GM12878 (cell line): ENCODE measurements around the gene TOMM40. TPM values are rescaled to one million over a fixed set of nuclear protein-coding genes. Genes with fewer than 3 reads are reported as not detected.

Experiments used
- ASH2L ChIP-seq: fragments of 300-600, 200-600 bp; sonication (generic); IDR thresholded peaks from 2 replicates; pipeline ENCODE4 v1.6.1; 2017; ENCODE audit warnings: low read depth, mild to moderate bottlenecking, borderline replicate concordance
- BMI1 ChIP-seq: fragments of 450-650 bp; IDR thresholded peaks from 2 replicates; pipeline ENCODE4 v1.6.1; 2016; ENCODE audit warnings: mild to moderate bottlenecking, moderate library complexity, borderline replicate concordance
- CEBPB ChIP-seq, 2 experiments: fragments of 150-350 bp in 1 of 2; IDR thresholded peaks; 2 replicates each; pipeline ENCODE4 v1.6.1; 2012 to 2014; ENCODE audit warnings: low read depth in 2 of 2, low read length in 2 of 2, borderline replicate concordance in 1 of 2, inconsistent platforms in 1 of 2
- CREB1 ChIP-seq: IDR thresholded peaks from 2 replicates; pipeline ENCODE4 v1.6.1; 2012; ENCODE audit warnings: low read depth, mild to moderate bottlenecking, inconsistent platforms
- HDGF ChIP-seq: fragments of 450-650 bp; IDR thresholded peaks from 2 replicates; pipeline ENCODE4 v1.6.1; 2016; ENCODE audit warnings: antibody characterized with exemption
- IKZF2 ChIP-seq, 2 experiments: fragments of 450-650 bp; IDR thresholded peaks; 2 replicates each; pipeline ENCODE4 v1.6.1; 2017; ENCODE audit warnings: mild to moderate bottlenecking in 2 of 2, moderate library complexity in 2 of 2
- KAT2A ChIP-seq: conservative IDR thresholded peaks from 2 replicates; pipeline ENCODE4 v1.6.1; 2011; ENCODE audit warnings: low read depth, low read length; ENCODE audit not compliant: control insufficient read depth
- LARP7 ChIP-seq: fragments of 450-650 bp; IDR thresholded peaks from 2 replicates; pipeline ENCODE4 v1.6.1; 2017; ENCODE audit warnings: mild to moderate bottlenecking
- NFIC ChIP-seq: IDR thresholded peaks from 2 replicates; pipeline ENCODE4 v1.6.1; 2012; ENCODE audit warnings: low read depth, mild to moderate bottlenecking, inconsistent platforms, low read length, moderate library complexity
- SMC3 ChIP-seq: IDR thresholded peaks from 2 replicates; pipeline ENCODE4 v1.6.1; 2011; ENCODE audit warnings: low read length, improper control_type of control experiment, borderline replicate concordance
- SREBF2 ChIP-seq: IDR thresholded peaks from 2 replicates; pipeline ENCODE4 v1.6.1; 2012; ENCODE audit warnings: mild to moderate bottlenecking, low read length
- TCF12 ChIP-seq: IDR thresholded peaks from 2 replicates; pipeline ENCODE4 v1.6.1; 2011; ENCODE audit warnings: low read depth, mild to moderate bottlenecking, low read length
- ZBED1 ChIP-seq: IDR thresholded peaks from 2 replicates; pipeline ENCODE4 v1.6.1; 2016; ENCODE audit warnings: borderline replicate concordance
- ZNF207 ChIP-seq: fragments of 450-650 bp; IDR thresholded peaks from 2 replicates; pipeline ENCODE4 v1.6.1; 2014; ENCODE audit warnings: antibody characterized with exemption, mild to moderate bottlenecking, borderline replicate concordance
- ZNF24 ChIP-seq: fragments of 450-650 bp; IDR thresholded peaks from 2 replicates; pipeline ENCODE4 v1.6.1; 2017; ENCODE audit warnings: antibody characterized with exemption, mild to moderate bottlenecking
- polyA plus RNA-seq, 11 experiments: library from polyadenylated mRNA; depleted of rRNA in 4 of 11; unstranded in 6 of 11; stranded (reverse) in 5 of 11; fragments of >200 nt; fragmentation: Nextera tagmentation in 4 of 11; fragmentation: Illumina TruSeq in 1 of 11; extraction: Ambion mirVana in 4 of 11; extraction: Trizol in 1 of 11; gene quantifications; 1 replicate in 1 of 11; 2 replicates in 10 of 11; pipeline versions ENCODE4 v1.2.1 to v1.2.3, GENCODE V29; 2011 to 2016; ENCODE audit warnings: inconsistent platforms in 2 of 11, missing spikeins in 2 of 11, low read depth in 1 of 11
- total RNA-seq, 4 experiments: library from RNA; depleted of rRNA in 3 of 4; stranded (reverse); fragments of >200 nt in 3 of 4; fragmentation: Illumina TruSeq in 1 of 4; extraction: Trizol in 1 of 4; gene quantifications; 2 replicates each; pipeline versions ENCODE4 v1.2.1 to v1.2.3, GENCODE V29; 2013 to 2021
- TF ChIP-seq, protein P1 (sequence below): IDR thresholded peaks from 2 replicates; pipeline ENCODE4 v1.6.1; 2011; ENCODE audit warnings: mild to moderate bottlenecking, low read depth, low read length, moderate library complexity; ENCODE audit not compliant: insufficient replicate concordance
- TF ChIP-seq, protein P2 (sequence below): fragments of 450-650 bp; IDR thresholded peaks from 2 replicates; pipeline ENCODE4 v1.6.1; 2017; ENCODE audit warnings: mild to moderate bottlenecking
- TF ChIP-seq, protein P3 (sequence below): fragments of 450-650 bp; conservative IDR thresholded peaks from 2 replicates; pipeline ENCODE4 v1.6.1; 2017; ENCODE audit warnings: mild to moderate bottlenecking, moderate library complexity
- TF ChIP-seq, protein P4 (sequence below): IDR thresholded peaks from 2 replicates; pipeline ENCODE4 v1.6.1; 2011; ENCODE audit warnings: borderline replicate concordance, low read depth, mild to moderate bottlenecking, moderate library complexity, low read length; ENCODE audit not compliant: insufficient read depth, poor library complexity, severe bottlenecking
- TF ChIP-seq, protein P5 (sequence below): fragments of 450-650 bp; IDR thresholded peaks from 2 replicates; pipeline ENCODE4 v1.6.1; 2017; ENCODE audit warnings: mild to moderate bottlenecking, moderate library complexity

TOMM40 gene
- total and polyA plus RNA-seq, 10 of the 15 experiments (the other 5 are each of a cell fraction or from before 2014, with no cell fraction given), result 0.85 to 221 (median 99.9) TPM

DNA sequence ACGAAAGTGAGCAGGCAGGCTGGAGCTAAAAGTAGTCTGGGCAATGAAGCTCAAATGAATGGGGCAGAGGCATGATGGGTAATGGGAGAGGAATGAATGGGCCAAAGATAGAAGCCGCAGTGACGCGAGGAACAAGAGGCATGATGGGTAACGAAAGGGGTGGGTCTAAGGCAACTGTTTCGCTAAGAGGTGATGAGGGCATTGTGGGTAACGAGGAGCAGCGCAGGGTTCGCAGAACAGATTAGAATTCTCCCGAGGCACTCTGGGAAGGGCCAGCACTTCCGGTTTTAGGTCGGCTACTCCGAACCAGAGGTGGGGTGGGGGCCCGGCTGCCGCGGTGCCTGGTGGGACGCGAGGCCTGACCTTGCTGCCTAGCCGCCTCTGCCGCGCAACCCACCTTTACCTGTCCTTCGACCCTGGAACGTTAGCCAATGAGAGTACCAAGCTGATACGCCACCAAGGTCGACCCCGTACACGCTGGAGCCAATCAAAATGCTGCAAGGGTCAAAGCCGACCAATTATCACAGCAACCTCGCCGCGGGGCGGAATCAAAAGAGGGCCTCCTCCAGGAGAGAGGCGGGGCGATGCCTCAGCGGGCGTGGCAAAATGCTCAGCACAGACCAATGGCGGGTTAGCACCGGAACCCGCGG is 563 bp upstream of the TOMM40 start (continued):
- TF ChIP-seq CEBPB (IDR thresholded peaks at IDR 0.05; ENCODE audit: borderline replicate concordance in 1 of 2, low read depth in 2 of 2, low read length in 2 of 2) (no peak), CREB1 (peak; percentile 80; the same call in 1 of the 2 replicates), HDGF (peak; percentile 99), ASH2L (no peak), LARP7 (no peak), ZNF24 (no peak), NFIC (no peak), BMI1 (no peak), SREBF2 (no peak), TCF12 (no peak), SMC3 (no peak), IKZF2 (IDR thresholded peaks at IDR 0.05) (no peak), ZBED1 (no peak), ZNF207 (no peak), KAT2A (no peak)
- TF ChIP-seq, protein P1, sequence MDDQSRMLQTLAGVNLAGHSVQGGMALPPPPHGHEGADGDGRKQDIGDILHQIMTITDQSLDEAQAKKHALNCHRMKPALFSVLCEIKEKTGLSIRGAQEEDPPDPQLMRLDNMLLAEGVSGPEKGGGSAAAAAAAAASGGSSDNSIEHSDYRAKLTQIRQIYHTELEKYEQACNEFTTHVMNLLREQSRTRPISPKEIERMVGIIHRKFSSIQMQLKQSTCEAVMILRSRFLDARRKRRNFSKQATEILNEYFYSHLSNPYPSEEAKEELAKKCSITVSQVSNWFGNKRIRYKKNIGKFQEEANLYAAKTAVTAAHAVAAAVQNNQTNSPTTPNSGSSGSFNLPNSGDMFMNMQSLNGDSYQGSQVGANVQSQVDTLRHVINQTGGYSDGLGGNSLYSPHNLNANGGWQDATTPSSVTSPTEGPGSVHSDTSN, result peak; percentile 32
- TF ChIP-seq, protein P2, sequence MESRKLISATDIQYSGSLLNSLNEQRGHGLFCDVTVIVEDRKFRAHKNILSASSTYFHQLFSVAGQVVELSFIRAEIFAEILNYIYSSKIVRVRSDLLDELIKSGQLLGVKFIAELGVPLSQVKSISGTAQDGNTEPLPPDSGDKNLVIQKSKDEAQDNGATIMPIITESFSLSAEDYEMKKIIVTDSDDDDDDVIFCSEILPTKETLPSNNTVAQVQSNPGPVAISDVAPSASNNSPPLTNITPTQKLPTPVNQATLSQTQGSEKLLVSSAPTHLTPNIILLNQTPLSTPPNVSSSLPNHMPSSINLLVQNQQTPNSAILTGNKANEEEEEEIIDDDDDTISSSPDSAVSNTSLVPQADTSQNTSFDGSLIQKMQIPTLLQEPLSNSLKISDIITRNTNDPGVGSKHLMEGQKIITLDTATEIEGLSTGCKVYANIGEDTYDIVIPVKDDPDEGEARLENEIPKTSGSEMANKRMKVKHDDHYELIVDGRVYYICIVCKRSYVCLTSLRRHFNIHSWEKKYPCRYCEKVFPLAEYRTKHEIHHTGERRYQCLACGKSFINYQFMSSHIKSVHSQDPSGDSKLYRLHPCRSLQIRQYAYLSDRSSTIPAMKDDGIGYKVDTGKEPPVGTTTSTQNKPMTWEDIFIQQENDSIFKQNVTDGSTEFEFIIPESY, result no peak
- TF ChIP-seq, protein P3, sequence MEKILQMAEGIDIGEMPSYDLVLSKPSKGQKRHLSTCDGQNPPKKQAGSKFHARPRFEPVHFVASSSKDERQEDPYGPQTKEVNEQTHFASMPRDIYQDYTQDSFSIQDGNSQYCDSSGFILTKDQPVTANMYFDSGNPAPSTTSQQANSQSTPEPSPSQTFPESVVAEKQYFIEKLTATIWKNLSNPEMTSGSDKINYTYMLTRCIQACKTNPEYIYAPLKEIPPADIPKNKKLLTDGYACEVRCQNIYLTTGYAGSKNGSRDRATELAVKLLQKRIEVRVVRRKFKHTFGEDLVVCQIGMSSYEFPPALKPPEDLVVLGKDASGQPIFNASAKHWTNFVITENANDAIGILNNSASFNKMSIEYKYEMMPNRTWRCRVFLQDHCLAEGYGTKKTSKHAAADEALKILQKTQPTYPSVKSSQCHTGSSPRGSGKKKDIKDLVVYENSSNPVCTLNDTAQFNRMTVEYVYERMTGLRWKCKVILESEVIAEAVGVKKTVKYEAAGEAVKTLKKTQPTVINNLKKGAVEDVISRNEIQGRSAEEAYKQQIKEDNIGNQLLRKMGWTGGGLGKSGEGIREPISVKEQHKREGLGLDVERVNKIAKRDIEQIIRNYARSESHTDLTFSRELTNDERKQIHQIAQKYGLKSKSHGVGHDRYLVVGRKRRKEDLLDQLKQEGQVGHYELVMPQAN, result peak; percentile 93
- TF ChIP-seq, protein P4, sequence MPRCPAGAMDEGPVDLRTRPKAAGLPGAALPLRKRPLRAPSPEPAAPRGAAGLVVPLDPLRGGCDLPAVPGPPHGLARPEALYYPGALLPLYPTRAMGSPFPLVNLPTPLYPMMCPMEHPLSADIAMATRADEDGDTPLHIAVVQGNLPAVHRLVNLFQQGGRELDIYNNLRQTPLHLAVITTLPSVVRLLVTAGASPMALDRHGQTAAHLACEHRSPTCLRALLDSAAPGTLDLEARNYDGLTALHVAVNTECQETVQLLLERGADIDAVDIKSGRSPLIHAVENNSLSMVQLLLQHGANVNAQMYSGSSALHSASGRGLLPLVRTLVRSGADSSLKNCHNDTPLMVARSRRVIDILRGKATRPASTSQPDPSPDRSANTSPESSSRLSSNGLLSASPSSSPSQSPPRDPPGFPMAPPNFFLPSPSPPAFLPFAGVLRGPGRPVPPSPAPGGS, result no peak
- TF ChIP-seq, protein P5, sequence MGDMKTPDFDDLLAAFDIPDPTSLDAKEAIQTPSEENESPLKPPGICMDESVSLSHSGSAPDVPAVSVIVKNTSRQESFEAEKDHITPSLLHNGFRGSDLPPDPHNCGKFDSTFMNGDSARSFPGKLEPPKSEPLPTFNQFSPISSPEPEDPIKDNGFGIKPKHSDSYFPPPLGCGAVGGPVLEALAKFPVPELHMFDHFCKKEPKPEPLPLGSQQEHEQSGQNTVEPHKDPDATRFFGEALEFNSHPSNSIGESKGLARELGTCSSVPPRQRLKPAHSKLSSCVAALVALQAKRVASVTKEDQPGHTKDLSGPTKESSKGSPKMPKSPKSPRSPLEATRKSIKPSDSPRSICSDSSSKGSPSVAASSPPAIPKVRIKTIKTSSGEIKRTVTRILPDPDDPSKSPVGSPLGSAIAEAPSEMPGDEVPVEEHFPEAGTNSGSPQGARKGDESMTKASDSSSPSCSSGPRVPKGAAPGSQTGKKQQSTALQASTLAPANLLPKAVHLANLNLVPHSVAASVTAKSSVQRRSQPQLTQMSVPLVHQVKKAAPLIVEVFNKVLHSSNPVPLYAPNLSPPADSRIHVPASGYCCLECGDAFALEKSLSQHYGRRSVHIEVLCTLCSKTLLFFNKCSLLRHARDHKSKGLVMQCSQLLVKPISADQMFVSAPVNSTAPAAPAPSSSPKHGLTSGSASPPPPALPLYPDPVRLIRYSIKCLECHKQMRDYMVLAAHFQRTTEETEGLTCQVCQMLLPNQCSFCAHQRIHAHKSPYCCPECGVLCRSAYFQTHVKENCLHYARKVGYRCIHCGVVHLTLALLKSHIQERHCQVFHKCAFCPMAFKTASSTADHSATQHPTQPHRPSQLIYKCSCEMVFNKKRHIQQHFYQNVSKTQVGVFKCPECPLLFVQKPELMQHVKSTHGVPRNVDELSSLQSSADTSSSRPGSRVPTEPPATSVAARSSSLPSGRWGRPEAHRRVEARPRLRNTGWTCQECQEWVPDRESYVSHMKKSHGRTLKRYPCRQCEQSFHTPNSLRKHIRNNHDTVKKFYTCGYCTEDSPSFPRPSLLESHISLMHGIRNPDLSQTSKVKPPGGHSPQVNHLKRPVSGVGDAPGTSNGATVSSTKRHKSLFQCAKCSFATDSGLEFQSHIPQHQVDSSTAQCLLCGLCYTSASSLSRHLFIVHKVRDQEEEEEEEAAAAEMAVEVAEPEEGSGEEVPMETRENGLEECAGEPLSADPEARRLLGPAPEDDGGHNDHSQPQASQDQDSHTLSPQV, result no peak
